Measurements from ENCODE around the gene ECT2.
"Not testable (repeated sequence)": the region's sequence is repeated elsewhere in the genome, so short reads cannot be mapped to it uniquely, and the experiment has no call there.

Gene ECT2

GRCh38 chr3:172816968-172817367 is 66.4 kb downstream of the ECT2 start:
- H3K9ac ChIP-seq = no peak overlapping the region
- no peaks in the 10 kb centered on the region for H4K20me1 ChIP-seq (ENCODE audit: insufficient read depth)
- H3K27ac ChIP-seq = no peak overlapping the region
- TF ChIP-seq CTCF (conservative IDR thresholded peaks at IDR 0.05; ENCODE audit: low read depth, low read length) = no peak
- no peak overlapping the region for H3K4me3 ChIP-seq (IDR thresholded peaks at IDR 0.05; ENCODE audit: insufficient read depth, low read depth, low read length)
- no peak overlapping the region for H3K4me2 ChIP-seq
- no peak overlapping the region for H2AFZ ChIP-seq (ENCODE audit: low read depth)
- H3K27me3 ChIP-seq (ENCODE audit: insufficient read depth, low read depth) = no peaks in the 10 kb centered on the region
- H3K36me3 ChIP-seq (ENCODE audit: insufficient read depth) = no peaks in the 10 kb centered on the region; the same call in 1 of the 2 replicates
- H3K79me2 ChIP-seq (ENCODE audit: insufficient read depth, low read depth) = no peaks in the 10 kb centered on the region
- no peaks in the 10 kb centered on the region for H3K4me1 ChIP-seq (ENCODE audit: low read depth, poor library complexity, severe bottlenecking)

GRCh38 chr3:172820492-172820891 is 70.0 kb downstream of the ECT2 start:
- Histone ChIP-seq H3K27ac (no peak overlapping the region), H3K27me3 (ENCODE audit: insufficient read depth, low read depth) (no peaks in the 10 kb centered on the region), H3K9ac (no peak overlapping the region), H2AFZ (ENCODE audit: low read depth) (no peak overlapping the region), H4K20me1 (ENCODE audit: insufficient read depth) (no peaks in the 10 kb centered on the region), H3K4me1 (ENCODE audit: low read depth, poor library complexity, severe bottlenecking) (no peaks in the 10 kb centered on the region), H3K4me3 (IDR thresholded peaks at IDR 0.05; ENCODE audit: insufficient read depth, low read depth, low read length) (no peak overlapping the region), H3K79me2 (ENCODE audit: insufficient read depth, low read depth) (no peaks in the 10 kb centered on the region), H3K4me2 (no peak overlapping the region), H3K36me3 (ENCODE audit: insufficient read depth) (no peaks in the 10 kb centered on the region; the same call in 1 of the 2 replicates)
- no peak for TF ChIP-seq CTCF (conservative IDR thresholded peaks at IDR 0.05; ENCODE audit: low read depth, low read length)

- no peaks in the 10 kb centered on the region for H3K27me3 ChIP-seq (ENCODE audit: insufficient read depth, low read depth)
- no peak for TF ChIP-seq CTCF (conservative IDR thresholded peaks at IDR 0.05; ENCODE audit: low read depth, low read length)
- no peak overlapping the region for H3K27ac ChIP-seq
- H3K79me2 ChIP-seq (ENCODE audit: insufficient read depth, low read depth) = no peaks in the 10 kb centered on the region
- H3K4me2 ChIP-seq = no peak overlapping the region
- H3K4me1 ChIP-seq (ENCODE audit: low read depth, poor library complexity, severe bottlenecking) = no peaks in the 10 kb centered on the region
- H3K4me3 ChIP-seq (IDR thresholded peaks at IDR 0.05; ENCODE audit: insufficient read depth, low read depth, low read length) = no peak overlapping the region
- no peak overlapping the region for H2AFZ ChIP-seq (ENCODE audit: low read depth)
- no peaks in the 10 kb centered on the region for H4K20me1 ChIP-seq (ENCODE audit: insufficient read depth)
- H3K36me3 ChIP-seq (ENCODE audit: insufficient read depth) = no peaks in the 10 kb centered on the region; the same call in 1 of the 2 replicates
- H3K9ac ChIP-seq = no peak overlapping the region
Measured at GRCh38 chr3:172824229-172824628, 73.7 kb downstream of the ECT2 start.

GRCh38 chr3:172827231-172827630 is 76.7 kb downstream of the ECT2 start:
- not testable (repeated sequence) for H3K79me2 ChIP-seq (ENCODE audit: insufficient read depth, low read depth); H2AFZ ChIP-seq (ENCODE audit: low read depth); H3K36me3 ChIP-seq (ENCODE audit: insufficient read depth); H3K27me3 ChIP-seq (ENCODE audit: insufficient read depth, low read depth); H3K4me3 ChIP-seq (IDR thresholded peaks at IDR 0.05; ENCODE audit: insufficient read depth, low read depth, low read length); H4K20me1 ChIP-seq (ENCODE audit: insufficient read depth); H3K27ac ChIP-seq; H3K9ac ChIP-seq; H3K4me2 ChIP-seq; H3K4me1 ChIP-seq (ENCODE audit: low read depth, poor library complexity, severe bottlenecking)

- Histone ChIP-seq H3K79me2 (ENCODE audit: insufficient read depth, low read depth) (no peaks in the 10 kb centered on the region), H3K4me2 (no peak overlapping the region), H3K9ac (no peak overlapping the region), H3K27me3 (ENCODE audit: insufficient read depth, low read depth) (no peaks in the 10 kb centered on the region), H4K20me1 (ENCODE audit: insufficient read depth) (no peaks in the 10 kb centered on the region), H3K4me1 (ENCODE audit: low read depth, poor library complexity, severe bottlenecking) (no peaks in the 10 kb centered on the region), H3K4me3 (IDR thresholded peaks at IDR 0.05; ENCODE audit: insufficient read depth, low read depth, low read length) (no peak overlapping the region), H3K36me3 (ENCODE audit: insufficient read depth) (no peaks in the 10 kb centered on the region), H3K27ac (no peak overlapping the region), H2AFZ (ENCODE audit: low read depth) (no peak overlapping the region)
- TF ChIP-seq CTCF (conservative IDR thresholded peaks at IDR 0.05; ENCODE audit: low read depth, low read length) = no peak
Measured at GRCh38 chr3:172832983-172833382, 82.5 kb downstream of the ECT2 start.

All from KMS-11 (cell line).